NCI-H1048 (cell line): ENCODE data around the gene CCDC80.

Experiments used
- DNase-seq: peaks from one replicate; lab custom pipeline; 2025; lab: John Stamatoyannopoulos, UW

CCDC80 gene

DNA sequence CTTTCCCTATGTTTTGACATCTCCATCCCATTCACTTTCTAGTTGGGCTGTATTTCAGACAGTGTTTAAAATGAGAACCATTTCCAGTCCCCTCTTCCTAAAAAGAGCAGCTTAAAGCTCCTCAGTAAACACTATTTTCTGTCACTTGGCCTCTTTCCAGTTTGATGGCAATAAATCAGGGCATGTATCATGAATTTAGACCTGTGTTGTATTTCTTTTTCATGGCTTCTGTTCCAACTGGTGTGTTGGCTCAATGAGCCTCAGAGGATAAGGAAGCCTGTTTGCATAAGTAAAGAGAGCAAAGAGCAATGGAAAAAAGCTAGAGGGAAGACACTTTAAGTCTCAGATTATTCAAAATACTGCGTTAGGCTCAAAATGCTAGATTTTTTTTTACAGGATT is 7.2 kb downstream of the CCDC80 start:
- no peak for DNase-seq

GRCh38 chr3:112633191-112633590 is 7.8 kb downstream of the CCDC80 start:
- no peak for DNase-seq

GRCh38 chr3:112632596-112632995 is 8.3 kb downstream of the CCDC80 start:
- DNase-seq, result no peak

GRCh38 chr3:112631257-112631656 is 9.7 kb downstream of the CCDC80 start:
- DNase-seq, result no peak

GRCh38 chr3:112629425-112629824 is 11.5 kb downstream of the CCDC80 start:
- DNase-seq, result no peak

- DNase-seq, result no peak
Observed at GRCh38 chr3:112627919-112628466, 12.9 kb downstream of the CCDC80 start.

DNA sequence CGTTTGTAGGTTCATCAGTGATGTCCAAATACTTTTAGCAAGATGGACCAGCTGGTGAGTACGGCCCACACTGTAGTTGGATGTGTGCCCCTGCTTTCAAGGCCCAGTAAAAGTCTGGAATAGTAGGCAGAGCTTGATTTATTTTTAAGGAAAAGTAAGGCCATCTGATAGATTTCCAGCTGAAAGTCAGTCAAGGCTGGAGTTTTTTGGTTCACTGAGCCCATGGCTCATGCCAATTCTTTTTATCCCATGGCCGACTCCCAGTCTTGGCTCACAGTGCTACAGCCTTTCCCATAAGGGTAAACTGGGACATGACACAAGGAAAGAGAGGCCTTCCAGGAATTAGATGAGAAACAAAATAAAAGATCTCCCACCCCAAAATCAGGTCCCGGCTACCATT is 13.5 kb downstream of the CCDC80 start:
- no peak for DNase-seq

DNA sequence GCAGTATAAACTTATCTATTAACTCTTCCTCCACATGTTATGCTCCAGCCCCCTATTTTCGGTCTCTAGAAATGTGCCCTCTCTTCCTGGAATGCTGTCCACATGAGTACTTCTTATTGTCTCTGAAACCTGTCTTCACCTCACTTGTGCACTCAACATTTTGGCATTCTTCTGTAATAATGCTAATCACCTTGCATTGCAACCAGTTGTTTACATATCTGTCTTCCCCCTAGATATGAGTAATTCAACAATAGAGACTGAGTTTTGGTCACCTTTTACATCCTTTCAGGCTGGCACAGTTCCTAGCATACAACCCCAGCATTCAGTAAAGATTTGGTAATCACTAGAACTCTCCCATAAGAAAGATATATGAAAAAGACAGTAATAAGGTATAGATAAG is 17.2 kb downstream of the CCDC80 start:
- DNase-seq, result no peak

GRCh38 chr3:112623213-112623612 is 17.7 kb downstream of the CCDC80 start:
- no peak for DNase-seq

DNA sequence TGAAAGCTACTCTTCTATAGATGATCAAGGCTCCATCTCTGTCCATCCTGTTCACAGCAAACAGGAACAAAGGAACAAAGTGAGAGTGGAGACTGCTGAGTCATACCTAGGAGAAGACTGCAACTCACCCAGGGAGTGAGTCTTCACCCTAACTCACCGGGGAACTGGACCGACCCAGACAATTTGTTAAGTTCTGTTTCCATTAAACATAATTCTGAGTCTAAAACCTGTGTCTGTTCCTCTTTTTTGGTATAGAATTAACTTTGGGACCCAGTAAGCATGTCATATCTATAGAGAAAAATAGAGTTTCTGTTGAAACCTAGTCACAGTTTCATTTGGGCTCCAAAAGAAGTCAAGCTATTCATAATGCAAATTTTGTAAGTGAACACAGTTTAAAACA is 21.6 kb downstream of the CCDC80 start:
- no peak for DNase-seq

DNA sequence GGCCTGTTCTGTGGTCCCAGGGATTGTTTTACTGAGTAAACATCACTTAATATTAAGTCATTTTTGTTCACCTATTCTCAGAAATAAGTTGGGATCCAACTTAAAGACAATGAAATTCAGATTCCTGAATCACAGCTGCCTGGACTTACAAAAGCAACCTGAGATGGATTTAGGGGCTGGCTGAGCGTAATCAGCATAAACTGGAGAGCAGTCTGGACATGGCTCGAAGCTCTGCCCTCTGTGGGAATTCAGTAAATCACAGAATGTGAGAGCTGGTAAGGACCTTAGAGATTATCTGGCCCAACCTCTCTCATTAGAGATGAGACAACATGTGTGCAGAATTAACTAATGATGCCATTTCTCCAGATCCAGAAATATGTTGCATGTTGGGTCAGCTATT is 23.7 kb downstream of the CCDC80 start:
- DNase-seq, result no peak

DNA sequence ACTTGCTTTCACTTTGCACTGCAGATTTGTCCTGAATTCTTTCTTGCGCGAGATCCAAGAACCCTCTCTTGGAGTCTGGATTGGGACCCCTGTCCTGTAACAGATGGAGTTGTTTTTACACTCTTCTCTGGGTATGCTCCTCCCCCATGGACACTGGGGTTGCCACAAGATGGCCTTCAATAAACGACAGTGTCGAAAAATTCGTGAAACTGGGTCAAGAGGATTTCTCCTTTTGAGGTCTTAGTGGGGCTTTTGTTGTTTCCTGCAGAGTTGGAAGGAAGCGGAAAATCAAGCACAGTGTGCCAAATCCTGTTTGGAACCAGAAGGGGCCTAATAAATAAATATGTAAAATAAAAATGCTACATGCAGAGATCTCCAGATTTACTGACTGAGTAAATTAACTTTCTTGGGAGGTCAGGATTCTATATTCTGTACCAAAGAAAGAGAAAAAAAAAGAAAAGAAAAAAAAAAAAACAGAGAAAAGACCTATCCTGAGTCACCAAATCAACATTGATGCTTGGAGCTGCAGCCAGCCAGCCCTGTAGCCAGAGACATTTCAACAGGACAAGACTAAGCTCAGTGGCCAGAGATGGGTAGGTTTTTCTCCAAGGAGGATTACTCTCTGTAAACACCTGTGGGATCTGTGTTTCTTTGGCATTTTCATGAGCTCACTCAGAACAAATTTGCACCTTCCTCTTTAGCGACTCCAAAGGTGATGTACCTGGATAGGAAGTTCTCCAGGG is 24.8 kb downstream of the CCDC80 start:
- DNase-seq, result no peak

GRCh38 chr3:112611752-112612515 is 29.0 kb downstream of the CCDC80 start:
- no peak for DNase-seq

- no peak for DNase-seq
Observed at GRCh38 chr3:112610121-112610520, 30.8 kb downstream of the CCDC80 start.

DNA sequence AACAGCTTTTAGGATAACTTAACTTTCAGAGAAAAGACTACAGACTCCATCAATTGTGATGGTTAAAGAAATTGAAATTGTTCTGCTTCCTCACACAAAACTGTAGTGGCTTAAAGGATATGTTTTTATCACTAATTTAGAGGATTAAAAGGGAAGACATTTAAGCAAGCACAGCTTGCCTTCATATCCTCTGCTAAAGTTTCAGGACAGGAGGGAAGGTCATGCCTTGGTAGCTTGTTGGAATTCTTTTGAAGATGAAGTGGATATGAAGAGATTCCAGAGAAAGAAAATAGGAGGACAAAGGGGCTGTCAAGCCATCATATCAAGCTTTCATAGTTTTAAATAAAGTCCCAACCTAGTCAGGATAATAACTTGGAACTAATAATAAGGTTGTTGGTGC is 33.1 kb downstream of the CCDC80 start:
- no peak for DNase-seq

DNA sequence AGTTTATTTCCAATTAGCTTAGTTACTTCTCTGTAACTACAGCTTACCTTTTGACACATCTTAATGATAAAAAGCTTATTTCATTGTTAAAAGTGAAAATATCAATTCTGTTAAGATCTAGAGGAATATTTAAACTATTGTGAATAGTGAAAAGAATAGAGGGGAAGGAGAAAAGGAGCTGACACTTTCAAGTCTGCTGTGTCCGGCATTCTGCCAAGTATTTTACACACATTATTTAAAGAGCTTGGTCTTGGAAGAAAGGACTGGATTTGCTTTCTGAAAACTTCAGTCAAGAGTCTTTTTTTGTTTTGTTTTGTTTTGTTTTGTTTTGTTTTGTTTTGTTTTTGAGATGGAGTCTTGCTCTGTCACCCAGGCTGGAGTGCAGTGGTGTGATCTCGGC is 34.8 kb downstream of the CCDC80 start:
- DNase-seq, result no peak

DNA sequence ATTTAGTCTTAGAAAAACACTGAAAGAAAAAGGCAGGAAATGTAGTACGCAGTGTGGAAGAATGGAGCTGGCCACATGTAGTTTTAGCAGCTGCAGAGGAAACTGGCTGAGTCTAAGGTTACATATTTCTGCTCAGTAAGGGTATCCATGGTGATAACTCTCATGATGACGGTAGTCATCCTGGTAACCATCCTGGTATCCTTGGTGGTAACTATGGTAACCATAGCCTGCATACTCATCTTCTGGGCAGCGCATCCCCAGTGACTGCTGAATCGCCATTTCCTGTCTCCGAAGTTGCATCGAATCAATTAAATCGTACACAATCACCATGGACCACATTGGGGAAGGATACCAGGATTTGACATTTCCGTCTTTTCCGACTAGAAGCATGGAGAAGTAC is 35.7 kb downstream of the CCDC80 start:
- DNase-seq, result no peak

- DNase-seq, result no peak
Observed at GRCh38 chr3:112604536-112604935, 36.4 kb downstream of the CCDC80 start.

DNA sequence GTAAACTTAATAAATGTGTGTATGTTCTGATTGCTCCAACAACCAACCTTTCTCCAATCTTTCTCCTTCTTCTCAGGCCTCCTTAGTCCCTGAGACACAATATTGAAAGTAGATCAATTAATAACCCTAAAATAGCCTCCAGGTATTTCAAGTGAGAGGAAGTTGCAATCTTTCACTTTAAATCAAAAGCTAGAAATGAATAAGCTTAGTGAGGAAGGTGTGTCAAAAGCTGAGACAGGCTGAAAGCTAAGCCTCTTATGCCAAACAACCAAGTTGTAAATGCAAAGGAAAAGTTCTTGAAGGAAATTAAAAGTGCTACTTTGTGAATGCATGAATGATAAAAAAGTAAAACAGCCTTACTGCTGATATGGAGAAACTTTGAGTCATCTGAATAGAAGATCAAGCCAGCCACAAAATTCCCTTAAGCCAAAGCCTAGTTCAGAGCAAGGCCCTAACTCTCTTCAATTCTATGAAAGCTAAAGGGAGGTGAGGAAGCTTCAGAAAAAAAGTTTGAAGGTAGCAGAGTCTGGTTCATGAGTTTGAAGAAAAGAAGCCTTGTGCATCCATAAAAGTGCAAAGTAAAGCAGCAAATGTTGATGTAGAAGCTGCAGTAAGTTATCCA is 38.6 kb downstream of the CCDC80 start:
- no peak for DNase-seq

DNA sequence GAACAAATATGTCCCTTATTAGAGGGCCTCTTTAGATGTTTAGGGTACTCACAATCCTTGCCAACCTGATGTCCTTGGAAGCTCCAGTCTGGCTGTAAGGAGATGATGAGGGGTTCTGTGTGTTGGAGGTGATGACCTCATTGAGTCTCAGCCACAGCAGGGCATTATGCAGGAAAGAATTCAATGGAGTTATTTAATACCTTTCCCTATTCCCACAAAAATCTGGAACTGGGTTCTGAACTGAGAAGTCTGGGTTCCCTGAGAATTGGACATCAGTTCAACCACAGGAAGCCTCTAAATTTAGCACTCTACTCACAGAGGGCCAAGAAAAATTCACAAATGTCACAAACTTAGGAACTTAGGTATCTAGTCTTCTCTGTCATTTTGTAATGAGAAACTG is 42.2 kb downstream of the CCDC80 start:
- no peak for DNase-seq

DNA sequence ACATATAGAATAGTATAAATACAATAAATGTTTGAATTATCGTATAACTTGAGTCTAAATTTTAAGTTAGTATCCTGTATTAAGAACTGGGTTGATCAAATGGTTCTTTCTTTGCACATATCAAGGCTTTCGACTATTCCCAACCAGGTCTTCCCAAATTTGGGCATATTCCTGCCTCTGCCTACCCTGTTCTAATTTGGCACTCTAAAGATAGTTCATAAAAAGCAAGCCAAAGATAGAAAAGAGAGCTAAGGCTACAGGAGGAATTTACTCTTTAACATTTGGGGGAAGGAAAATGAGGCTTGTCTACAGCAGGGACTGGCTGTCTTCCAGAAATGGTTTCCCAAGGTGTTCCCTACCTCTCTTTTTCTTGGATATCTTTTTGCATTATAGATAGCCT is 43.0 kb downstream of the CCDC80 start:
- no peak for DNase-seq

DNA sequence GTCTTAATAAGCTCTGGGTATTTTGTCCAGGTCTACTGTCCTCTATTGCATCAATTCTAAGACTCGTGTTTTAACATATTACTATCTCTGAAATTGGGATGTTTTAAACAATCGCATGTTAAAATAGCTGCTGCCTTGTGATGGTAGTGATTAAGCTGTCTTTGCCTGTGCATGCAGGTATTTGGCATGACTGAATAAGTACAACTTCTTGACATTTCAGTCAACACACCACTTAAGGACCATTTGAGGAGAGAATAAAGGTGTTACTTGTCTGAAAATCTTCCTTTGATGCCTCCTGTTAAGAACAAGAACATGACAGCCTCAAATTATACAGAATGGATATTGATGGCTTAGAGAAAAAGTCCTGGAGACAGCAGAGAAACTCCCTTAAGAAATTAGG is 46.1 kb downstream of the CCDC80 start:
- DNase-seq, result no peak

DNA sequence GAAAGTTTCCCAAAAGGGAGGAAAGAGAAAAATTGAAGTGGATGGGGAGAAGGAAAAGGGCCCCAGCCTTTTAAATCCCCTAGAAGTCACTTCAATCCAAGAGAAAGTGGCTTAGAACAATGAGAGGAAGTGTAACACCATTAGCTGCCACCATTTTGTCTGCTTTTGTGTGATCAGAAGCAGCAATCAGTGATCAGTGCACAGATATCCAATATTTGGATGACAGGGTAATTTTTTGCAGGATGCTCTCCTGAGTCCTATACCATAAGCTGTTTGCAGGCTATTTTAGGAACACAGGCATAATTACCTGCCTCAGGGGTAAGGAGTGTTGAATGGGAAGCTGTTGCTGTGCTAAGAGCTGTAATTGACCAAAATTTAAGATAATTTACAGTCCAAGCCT is 47.7 kb downstream of the CCDC80 start:
- DNase-seq, result no peak
